Mucosa of rectum (tissue), 2 donors: Measurements from ENCODE around the gene GPR143.

Source experiments
- H3K27ac ChIP-seq, 2 donors: one replicate each; pipeline ENCODE4 v1.7.0; 2013; ENCODE audit warnings: inconsistent platforms in 2 of 2, low read depth in 2 of 2, low read length in 2 of 2
- H3K27me3 ChIP-seq, 2 donors: one replicate each; pipeline ENCODE4 v1.7.0; 2013; ENCODE audit warnings: low read length in 2 of 2; ENCODE audit not compliant: control insufficient read depth in 2 of 2, insufficient read depth in 2 of 2
- H3K36me3 ChIP-seq, 2 donors: one replicate each; pipeline ENCODE4 v1.7.0; 2013; ENCODE audit warnings: low read length in 2 of 2; ENCODE audit not compliant: control insufficient read depth in 2 of 2, insufficient read depth in 2 of 2
- H3K4me1 ChIP-seq, 2 donors: one replicate each; pipeline ENCODE4 v1.7.0; 2013; ENCODE audit warnings: low read length in 2 of 2, mild to moderate bottlenecking in 1 of 2; ENCODE audit not compliant: control insufficient read depth in 2 of 2, insufficient read depth in 2 of 2
- H3K4me3 ChIP-seq, 2 donors: one replicate each; pipeline ENCODE4 v1.7.0; 2013; ENCODE audit warnings: low read length in 2 of 2
- H3K9ac ChIP-seq, 2 donors: one replicate each; pipeline ENCODE4 v1.7.0; 2013; ENCODE audit warnings: low read length in 2 of 2, low read depth in 1 of 2, mild to moderate bottlenecking in 1 of 2
- H3K9me3 ChIP-seq, 2 donors: one replicate each; pipeline ENCODE4 v1.7.0; 2013; ENCODE audit warnings: low read length in 2 of 2; ENCODE audit not compliant: control insufficient read depth in 2 of 2
- donor health status: healthy.
- donor health status: Normal muscosa, but diverticular disease.

The GPR143 gene

GRCh38 chrX:9677098-9677739 lies 88.4 kb downstream of the GPR143 start:
- Histone ChIP-seq H3K27ac (peak overlapping the region; percentile 53 to 74), H3K4me1 (peaks cover 3 to 6% of the 10 kb centered on the region in 2 donors), H3K9ac (no peak overlapping the region), H3K4me3 (peak overlapping the region in 1 of 2 donors; percentile 27), H3K9me3 (no peaks in the 10 kb centered on the region), H3K36me3 (no peaks in the 10 kb centered on the region), H3K27me3 (no peaks in the 10 kb centered on the region)

- H3K4me3 ChIP-seq = peak overlapping the region in 1 of 2 donors; percentile 27
- no peaks in the 10 kb centered on the region for H3K36me3 ChIP-seq
- H3K27me3 ChIP-seq = no peaks in the 10 kb centered on the region
- H3K9ac ChIP-seq = no peak overlapping the region
- H3K9me3 ChIP-seq = no peaks in the 10 kb centered on the region
- H3K27ac ChIP-seq = peak overlapping the region; percentile 53 to 74
- H3K4me1 ChIP-seq = peaks cover 3 to 6% of the 10 kb centered on the region in 2 donors
Measured at GRCh38 chrX:9676738-9677097, 88.9 kb downstream of the GPR143 start.

- Histone ChIP-seq H3K4me1 (peaks cover 3 to 6% of the 10 kb centered on the region in 2 donors), H3K9ac (no peak overlapping the region), H3K27me3 (no peaks in the 10 kb centered on the region), H3K9me3 (no peaks in the 10 kb centered on the region), H3K4me3 (no peak overlapping the region), H3K36me3 (no peaks in the 10 kb centered on the region), H3K27ac (no peak overlapping the region)
Measured at GRCh38 chrX:9676306-9676705, 89.3 kb downstream of the GPR143 start.
